Measurements from ENCODE around the gene CD34.

The CD34 gene

GRCh38 chr1:207954104-207954503 is 43.2 kb upstream of the CD34 start:
- no peak overlapping the region for H3K4me3 ChIP-seq (ENCODE audit: low read depth, low read length)
- DNase-seq (ENCODE audit: low read depth): no peak
- TF ChIP-seq CTCF (IDR thresholded peaks at IDR 0.05; ENCODE audit: control insufficient read depth, extremely low read depth, insufficient read depth): no peak

- no peak for TF ChIP-seq CTCF (IDR thresholded peaks at IDR 0.05; ENCODE audit: control insufficient read depth, extremely low read depth, insufficient read depth)
- peak; percentile 46 for DNase-seq (ENCODE audit: low read depth)
- H3K4me3 ChIP-seq (ENCODE audit: low read depth, low read length): peak overlapping the region; percentile 13; the same call in 1 of the 2 replicates
Observed at GRCh38 chr1:207952617-207953542, 42.0 kb upstream of the CD34 start.

GRCh38 chr1:207951652-207952051 is 40.7 kb upstream of the CD34 start:
- DNase-seq (ENCODE audit: low read depth): peak; percentile 46
- no peak overlapping the region for H3K4me3 ChIP-seq (ENCODE audit: low read depth, low read length)
- no peak for TF ChIP-seq CTCF (IDR thresholded peaks at IDR 0.05; ENCODE audit: control insufficient read depth, extremely low read depth, insufficient read depth)

- peak; percentile 80 for DNase-seq (ENCODE audit: low read depth)
- no peak for TF ChIP-seq CTCF (IDR thresholded peaks at IDR 0.05; ENCODE audit: control insufficient read depth, extremely low read depth, insufficient read depth)
- H3K4me3 ChIP-seq (ENCODE audit: low read depth, low read length): no peak overlapping the region
Observed at GRCh38 chr1:207950750-207951149, 39.8 kb upstream of the CD34 start.

GRCh38 chr1:207949571-207950195 is 38.8 kb upstream of the CD34 start:
- no peak for DNase-seq (ENCODE audit: low read depth)
- H3K4me3 ChIP-seq (ENCODE audit: low read depth, low read length): no peak overlapping the region
- TF ChIP-seq CTCF (IDR thresholded peaks at IDR 0.05; ENCODE audit: control insufficient read depth, extremely low read depth, insufficient read depth): no peak

GRCh38 chr1:207948536-207949250 is 37.8 kb upstream of the CD34 start:
- peak; percentile 26 for DNase-seq (ENCODE audit: low read depth)
- no peak overlapping the region for H3K4me3 ChIP-seq (ENCODE audit: low read depth, low read length)
- TF ChIP-seq CTCF (IDR thresholded peaks at IDR 0.05; ENCODE audit: control insufficient read depth, extremely low read depth, insufficient read depth): no peak

Data from LNCaP clone FGC (cell line).